Ascending aorta (tissue), 2 donors: Measurements from ENCODE around the gene GNA12. TPM values are rescaled to one million over a fixed set of nuclear protein-coding genes. Genes with fewer than 3 reads are reported as not detected.

ENCODE experiments used
- DNase-seq, 2 donors: peaks; one replicate each; pipeline ENCODE4 v3.0.0-alpha.2; 2019; ENCODE audit warnings: low spot score in 2 of 2
- H3K27ac ChIP-seq, 2 donors: fragments of 200-600 bp; sonication (generic); one replicate each; pipeline ENCODE4 v1.5.1; 2016 to 2017; ENCODE audit warnings: mild to moderate bottlenecking in 1 of 2
- H3K27me3 ChIP-seq: fragments of 200-600 bp; sonication (generic); one replicate; pipeline ENCODE4 v1.5.1; 2017
- H3K36me3 ChIP-seq, 2 donors: fragments of 200-600 bp; sonication (generic); one replicate each; pipeline ENCODE4 v1.5.1; 2016
- H3K4me1 ChIP-seq, 2 donors: fragments of 200-600 bp; sonication (generic); one replicate each; pipeline ENCODE4 v1.5.1; 2016 to 2017; ENCODE audit warnings: mild to moderate bottlenecking in 1 of 2
- H3K4me3 ChIP-seq, 2 donors: fragments of 200-600 bp; sonication (generic); one replicate each; pipeline ENCODE4 v1.5.1; 2016 to 2017; ENCODE audit warnings: mild to moderate bottlenecking in 1 of 2
- H3K9me3 ChIP-seq, 2 donors: fragments of 200-600 bp; sonication (generic); one replicate each; pipeline ENCODE4 v1.5.1; 2016
- CTCF ChIP-seq, 3 experiments: fragments of 200-600 bp in 2 of 3; fragments of 450-650 bp in 1 of 3; sonication (generic) in 2 of 3; IDR thresholded peaks; one replicate each; pipeline ENCODE4 v1.5.1; 2016 to 2019; ENCODE audit warnings: antibody characterized with exemption in 3 of 3, mild to moderate bottlenecking in 1 of 3, moderate library complexity in 1 of 3
- intact Hi-C: fragments of 100-400 bp; cut with DNase I; formaldehyde crosslinking; loops from one replicate; pipeline ENCODE4 v1.15.1; 2023
- total RNA-seq: library from RNA; depleted of rRNA; stranded (reverse); fragments of >200 nt; gene quantifications from one replicate; pipeline ENCODE4 v1.1.0, GENCODE V29; 2016

The GNA12 gene
- total RNA-seq, 1 donor from 2014 or later, result 61.0 TPM

- Histone ChIP-seq H3K36me3 (no peaks in the 10 kb centered on the region), H3K4me3 (no peak overlapping the region), H3K9me3 (no peaks in the 10 kb centered on the region), H3K4me1 (peaks cover 0 to 12% of the 10 kb centered on the region in 2 donors), H3K27ac (no peak overlapping the region), H3K27me3 (no peaks in the 10 kb centered on the region)
- no peak for TF ChIP-seq CTCF (IDR thresholded peaks at IDR 0.05)
- no peak for DNase-seq
- intact Hi-C loops, result no loop called here
Observed at GRCh38 chr7:2782565-2782964, 61.5 kb downstream of the GNA12 start.

GRCh38 chr7:2782121-2782520 lies 62.0 kb downstream of the GNA12 start:
- intact Hi-C loops, result no loop called here
- Histone ChIP-seq H3K4me3 (no peak overlapping the region), H3K9me3 (no peaks in the 10 kb centered on the region), H3K36me3 (no peaks in the 10 kb centered on the region), H3K27me3 (no peaks in the 10 kb centered on the region), H3K4me1 (peaks cover 0 to 12% of the 10 kb centered on the region in 2 donors), H3K27ac (no peak overlapping the region)
- TF ChIP-seq CTCF (IDR thresholded peaks at IDR 0.05), result no peak
- no peak for DNase-seq

GRCh38 chr7:2781636-2782035 lies 62.5 kb downstream of the GNA12 start:
- Histone ChIP-seq H3K4me3 (no peak overlapping the region), H3K36me3 (no peaks in the 10 kb centered on the region), H3K27ac (no peak overlapping the region), H3K9me3 (no peaks in the 10 kb centered on the region), H3K27me3 (no peaks in the 10 kb centered on the region), H3K4me1 (peaks cover 0 to 12% of the 10 kb centered on the region in 2 donors)
- intact Hi-C loops, result no loop called here
- no peak for TF ChIP-seq CTCF (IDR thresholded peaks at IDR 0.05)
- no peak for DNase-seq

GRCh38 chr7:2779051-2779450 lies 65.1 kb downstream of the GNA12 start:
- TF ChIP-seq CTCF (IDR thresholded peaks at IDR 0.05), result no peak
- no peak for DNase-seq
- peaks cover 0 to 1% of the 10 kb centered on the region in 2 donors for H3K4me1 ChIP-seq
- intact Hi-C loops, result no loop called here
- H3K27me3 ChIP-seq, result no peaks in the 10 kb centered on the region
- H3K27ac ChIP-seq, result no peak overlapping the region
- H3K36me3 ChIP-seq, result peaks cover 0 to 4% of the 10 kb centered on the region in 2 donors
- no peak overlapping the region for H3K4me3 ChIP-seq
- H3K9me3 ChIP-seq, result no peaks in the 10 kb centered on the region

- Histone ChIP-seq H3K27me3 (no peaks in the 10 kb centered on the region), H3K9me3 (no peaks in the 10 kb centered on the region), H3K27ac (no peak overlapping the region), H3K36me3 (peaks cover 0 to 4% of the 10 kb centered on the region in 2 donors), H3K4me1 (no peaks in the 10 kb centered on the region), H3K4me3 (no peak overlapping the region)
- TF ChIP-seq CTCF (IDR thresholded peaks at IDR 0.05), result no peak
- no peak for DNase-seq
- intact Hi-C loops, result no loop called here
Observed at GRCh38 chr7:2777898-2778535, 66.1 kb downstream of the GNA12 start.

GRCh38 chr7:2776401-2776800 lies 67.7 kb downstream of the GNA12 start:
- Histone ChIP-seq H3K9me3 (no peaks in the 10 kb centered on the region), H3K27me3 (no peaks in the 10 kb centered on the region), H3K4me1 (no peaks in the 10 kb centered on the region), H3K4me3 (no peak overlapping the region), H3K36me3 (peaks cover 4 to 6% of the 10 kb centered on the region in 2 donors), H3K27ac (no peak overlapping the region)
- intact Hi-C loops, result no loop called here
- TF ChIP-seq CTCF (IDR thresholded peaks at IDR 0.05), result no peak
- no peak for DNase-seq
